PC-9 (cell line): ENCODE results near the gene CACNA1S.

ENCODE experiments used
- EZH2 ChIP-seq: fragments of 200-600 bp; sonication (generic); IDR thresholded peaks from 2 replicates; pipeline ENCODE4 v1.8.0; 2017; ENCODE audit warnings: antibody characterized with exemption, low read depth
- TF ChIP-seq, protein P1 (sequence below): fragments of 200-600 bp; sonication (generic); conservative IDR thresholded peaks from 2 replicates; pipeline ENCODE4 v1.6.1; 2017; ENCODE audit warnings: mixed run types, antibody characterized with exemption, mild to moderate bottlenecking, moderate library complexity

DNA sequence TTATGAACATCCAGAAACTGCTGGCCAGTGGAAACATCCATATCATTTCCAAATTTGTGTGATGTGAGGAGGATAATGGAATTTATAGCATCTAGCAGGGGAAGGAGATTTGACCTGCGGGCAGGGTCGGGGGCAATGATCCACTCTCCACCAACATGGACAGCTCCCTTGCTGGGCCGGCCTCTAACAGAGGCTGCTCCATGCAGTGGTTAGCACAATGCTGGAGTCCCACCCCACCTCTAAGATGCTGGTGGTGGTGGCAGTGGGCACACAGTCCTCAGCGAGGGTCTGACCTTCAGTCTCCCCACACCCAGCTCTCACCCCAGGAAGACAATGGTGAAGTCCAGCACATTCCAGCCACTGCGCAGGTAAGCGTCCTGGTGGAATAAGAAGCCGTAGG, 18.7 kb downstream of the CACNA1S start:
- no peak for TF ChIP-seq EZH2
- TF ChIP-seq, protein P1, sequence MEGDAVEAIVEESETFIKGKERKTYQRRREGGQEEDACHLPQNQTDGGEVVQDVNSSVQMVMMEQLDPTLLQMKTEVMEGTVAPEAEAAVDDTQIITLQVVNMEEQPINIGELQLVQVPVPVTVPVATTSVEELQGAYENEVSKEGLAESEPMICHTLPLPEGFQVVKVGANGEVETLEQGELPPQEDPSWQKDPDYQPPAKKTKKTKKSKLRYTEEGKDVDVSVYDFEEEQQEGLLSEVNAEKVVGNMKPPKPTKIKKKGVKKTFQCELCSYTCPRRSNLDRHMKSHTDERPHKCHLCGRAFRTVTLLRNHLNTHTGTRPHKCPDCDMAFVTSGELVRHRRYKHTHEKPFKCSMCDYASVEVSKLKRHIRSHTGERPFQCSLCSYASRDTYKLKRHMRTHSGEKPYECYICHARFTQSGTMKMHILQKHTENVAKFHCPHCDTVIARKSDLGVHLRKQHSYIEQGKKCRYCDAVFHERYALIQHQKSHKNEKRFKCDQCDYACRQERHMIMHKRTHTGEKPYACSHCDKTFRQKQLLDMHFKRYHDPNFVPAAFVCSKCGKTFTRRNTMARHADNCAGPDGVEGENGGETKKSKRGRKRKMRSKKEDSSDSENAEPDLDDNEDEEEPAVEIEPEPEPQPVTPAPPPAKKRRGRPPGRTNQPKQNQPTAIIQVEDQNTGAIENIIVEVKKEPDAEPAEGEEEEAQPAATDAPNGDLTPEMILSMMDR: no peak
